NCI-H345 treated with DMSO at 0.1 percent for 48 hours (cell line): ENCODE results near the gene GMPPA.

ENCODE experiments used
- DNase-seq: peaks from one replicate; lab custom pipeline; 2025; ENCODE audit not compliant: unreplicated experiment; lab: John Stamatoyannopoulos, UW

The GMPPA gene

DNA sequence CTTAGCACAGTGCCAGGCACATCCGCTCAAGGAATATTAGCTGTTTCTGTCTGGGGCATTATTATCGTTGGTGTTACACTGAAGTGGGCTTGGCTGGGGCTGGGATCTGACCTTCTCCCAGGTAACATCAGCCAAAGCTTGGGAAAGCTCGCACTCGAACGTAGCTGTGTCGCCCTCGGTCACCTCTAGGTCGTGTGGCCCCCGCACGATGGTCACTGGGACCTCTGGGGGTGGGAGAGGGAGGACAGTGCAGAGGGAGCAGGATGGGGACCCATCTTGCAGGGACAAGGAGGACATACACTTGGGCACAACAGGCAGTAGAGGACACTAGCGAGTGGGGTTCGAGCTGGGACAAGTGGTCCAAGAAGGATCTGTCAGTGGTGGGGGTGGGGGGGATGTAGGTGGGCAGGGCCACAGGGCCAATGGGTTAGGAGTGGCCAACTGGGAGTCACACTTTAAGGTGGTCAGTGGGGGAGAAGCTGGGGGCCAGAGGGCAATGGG lies 54.8 kb downstream of the GMPPA start:
- no peak for DNase-seq

DNA sequence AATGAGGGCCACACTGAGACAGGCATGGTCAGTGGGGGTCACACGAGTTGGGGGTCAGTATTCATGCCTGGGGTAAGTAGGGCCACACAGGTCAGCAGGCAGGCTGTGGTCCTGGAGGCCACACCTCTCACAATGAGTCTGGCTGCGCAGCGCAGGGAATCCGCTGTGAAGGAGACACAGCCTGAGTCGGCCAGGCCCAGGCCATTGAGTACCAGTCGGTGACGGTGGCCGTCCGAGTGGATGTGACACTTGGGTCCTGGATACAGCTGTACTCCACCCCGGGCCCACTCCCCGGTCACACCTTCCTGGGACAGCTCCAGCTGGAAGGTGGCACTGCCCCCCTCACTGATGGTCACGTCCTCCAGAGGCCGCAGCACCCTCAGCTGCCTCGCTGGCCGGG lies 55.7 kb downstream of the GMPPA start:
- no peak for DNase-seq

DNA sequence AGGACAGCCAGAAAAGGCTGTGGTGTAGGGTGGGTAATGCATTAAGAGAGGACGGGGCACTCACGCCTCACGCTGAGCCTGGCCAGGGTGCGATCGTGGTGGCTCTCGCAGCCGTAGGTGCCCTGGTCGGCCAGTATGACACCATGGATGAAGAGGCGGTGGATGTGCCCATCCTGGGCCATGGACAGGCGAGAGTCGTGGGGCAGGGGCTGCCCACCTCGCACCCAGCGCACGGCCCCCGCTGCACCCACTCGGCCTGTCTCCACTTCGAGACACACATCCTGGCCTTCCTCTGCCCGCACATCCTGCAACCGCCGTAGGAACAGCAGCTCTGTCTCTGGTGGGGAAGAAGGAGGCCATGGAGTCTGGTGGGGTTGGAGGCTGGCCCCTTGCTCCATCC lies 57.3 kb downstream of the GMPPA start:
- no peak for DNase-seq

DNA sequence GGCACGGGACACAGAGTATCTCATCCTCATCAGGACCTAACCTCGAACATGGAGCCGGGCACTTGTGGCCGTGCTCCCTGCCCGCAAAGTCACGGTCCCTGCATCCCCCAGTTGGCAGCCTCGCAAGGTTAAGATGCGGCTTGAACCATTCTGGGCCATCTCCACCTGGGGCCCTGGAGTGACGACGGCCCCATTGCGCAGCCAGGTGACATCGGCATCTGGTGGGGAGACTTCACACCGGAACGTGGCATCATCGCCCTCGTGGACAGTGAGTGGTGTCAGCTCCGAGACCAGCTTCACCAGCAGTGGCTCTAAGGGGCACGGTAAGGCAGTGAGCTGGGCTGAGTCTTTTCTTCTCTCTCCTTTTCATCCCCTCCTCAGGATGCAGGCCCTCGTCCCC lies 57.7 kb downstream of the GMPPA start:
- DNase-seq = no peak
